Lower leg skin (tissue), 4 donors: ENCODE measurements around the gene DOHH. TPM values are rescaled to one million over a fixed set of nuclear protein-coding genes. Genes with fewer than 3 reads are reported as not detected.

ENCODE experiments used
- DNase-seq, 2 donors: peaks; one replicate each; pipeline ENCODE4 v3.0.0-alpha.2; 2019; ENCODE audit warnings: low spot score in 2 of 2
- H3K4me3 ChIP-seq: fragments of 200-600 bp; sonication (generic); 2 replicates; pipeline ENCODE4 v1.5.1; 2017; ENCODE audit warnings: mild to moderate bottlenecking, low read depth; ENCODE audit not compliant: poor library complexity, severe bottlenecking
- POLR2A ChIP-seq, 2 donors: fragments of 450-650 bp; IDR thresholded peaks; one replicate each; pipeline ENCODE4 v1.6.1; 2016 to 2017; ENCODE audit warnings: antibody characterized with exemption in 2 of 2, mild to moderate bottlenecking in 1 of 2, moderate library complexity in 1 of 2
- WGBS, 2 donors: methylation state at CpG; one replicate each; pipeline ENCODE4 v1.1.5; 2018; 5-methylcytosine and 5-hydroxymethylcytosine counted together
- intact Hi-C: fragments of 100-400 bp; cut with DNase I; formaldehyde crosslinking; loops from one replicate; pipeline ENCODE4 v1.15.0; 2023; ENCODE audit warnings: low total_unique reads
- total RNA-seq, 4 donors: library from RNA; depleted of rRNA; stranded (reverse); fragments of >200 nt; gene quantifications; one replicate each; pipeline ENCODE4 v1.1.0, GENCODE V29; 2016
- TF ChIP-seq, protein P1 (sequence below), 3 donors: fragments of 450-650 bp; IDR thresholded peaks; one replicate each; pipeline ENCODE4 v1.5.1; 2016; ENCODE audit warnings: antibody characterized with exemption in 3 of 3, mild to moderate bottlenecking in 3 of 3, moderate library complexity in 2 of 3

DOHH gene
- total RNA-seq, 4 donors from 2014 or later, result 20.4 to 28.4 (median 24.1) TPM

- H3K4me3 ChIP-seq, result no peak overlapping the region
- WGBS, 2 donors, result 74 to 80% methylated on average over 9 to 10 of the region's 10 CpGs
- no peak for TF ChIP-seq POLR2A (IDR thresholded peaks at IDR 0.05)
- TF ChIP-seq, protein P1, sequence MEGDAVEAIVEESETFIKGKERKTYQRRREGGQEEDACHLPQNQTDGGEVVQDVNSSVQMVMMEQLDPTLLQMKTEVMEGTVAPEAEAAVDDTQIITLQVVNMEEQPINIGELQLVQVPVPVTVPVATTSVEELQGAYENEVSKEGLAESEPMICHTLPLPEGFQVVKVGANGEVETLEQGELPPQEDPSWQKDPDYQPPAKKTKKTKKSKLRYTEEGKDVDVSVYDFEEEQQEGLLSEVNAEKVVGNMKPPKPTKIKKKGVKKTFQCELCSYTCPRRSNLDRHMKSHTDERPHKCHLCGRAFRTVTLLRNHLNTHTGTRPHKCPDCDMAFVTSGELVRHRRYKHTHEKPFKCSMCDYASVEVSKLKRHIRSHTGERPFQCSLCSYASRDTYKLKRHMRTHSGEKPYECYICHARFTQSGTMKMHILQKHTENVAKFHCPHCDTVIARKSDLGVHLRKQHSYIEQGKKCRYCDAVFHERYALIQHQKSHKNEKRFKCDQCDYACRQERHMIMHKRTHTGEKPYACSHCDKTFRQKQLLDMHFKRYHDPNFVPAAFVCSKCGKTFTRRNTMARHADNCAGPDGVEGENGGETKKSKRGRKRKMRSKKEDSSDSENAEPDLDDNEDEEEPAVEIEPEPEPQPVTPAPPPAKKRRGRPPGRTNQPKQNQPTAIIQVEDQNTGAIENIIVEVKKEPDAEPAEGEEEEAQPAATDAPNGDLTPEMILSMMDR (IDR thresholded peaks at IDR 0.05), result no peak
- intact Hi-C loops, result no loop called here
- DNase-seq, result no peak
Observed at GRCh38 chr19:3518255-3518654, 17.8 kb upstream of the DOHH start.

- intact Hi-C loops, result no loop called here
- WGBS, 2 donors, result 95 to 96% methylated on average over 2 of the region's 2 CpGs
Observed at GRCh38 chr19:3517638-3518037, 17.2 kb upstream of the DOHH start.

GRCh38 chr19:3516675-3517207 lies 16.3 kb upstream of the DOHH start:
- 58 to 73% methylated on average over 7 to 14 of the region's 15 CpGs for WGBS, 2 donors
- no peak for DNase-seq
- TF ChIP-seq, protein P1 (IDR thresholded peaks at IDR 0.05), result no peak
- TF ChIP-seq POLR2A (IDR thresholded peaks at IDR 0.05), result no peak
- intact Hi-C loops, result no loop called here
- H3K4me3 ChIP-seq, result no peak overlapping the region

More at GRCh38 chr19:3517638-3518037, 17.2 kb upstream of the DOHH start:
- TF ChIP-seq, protein P1 (IDR thresholded peaks at IDR 0.05), result no peak
- TF ChIP-seq POLR2A (IDR thresholded peaks at IDR 0.05), result no peak
- no peak for DNase-seq
- H3K4me3 ChIP-seq, result no peak overlapping the region

DNA sequence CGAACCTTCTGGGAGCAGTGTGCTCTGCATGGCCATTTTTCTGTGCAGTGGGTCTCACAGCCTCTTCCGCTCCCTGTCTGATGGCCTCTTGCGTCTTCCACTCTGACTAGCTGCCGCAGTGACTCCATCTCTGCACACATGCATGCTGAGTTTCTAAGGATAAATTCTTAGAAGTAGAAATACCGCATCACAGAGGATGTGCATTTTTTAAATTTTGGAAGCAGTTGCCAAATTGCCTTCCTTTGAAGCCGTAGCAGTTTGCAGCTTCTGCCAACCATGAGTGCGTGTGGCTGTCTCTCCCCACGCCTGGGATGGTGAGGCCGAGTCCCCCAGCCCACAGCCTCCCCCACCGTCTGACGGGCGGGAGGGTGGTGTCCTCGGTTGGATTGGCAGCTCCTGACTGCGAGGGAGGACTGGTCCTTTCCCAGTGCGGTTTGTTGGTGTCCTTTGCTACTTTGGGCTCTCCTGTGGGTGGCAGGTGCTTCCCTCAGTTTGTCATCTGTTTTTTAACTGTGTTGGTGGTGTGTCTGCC lies 15.5 kb upstream of the DOHH start:
- H3K4me3 ChIP-seq, result no peak overlapping the region
- intact Hi-C loops, result no loop called here
- TF ChIP-seq POLR2A (IDR thresholded peaks at IDR 0.05), result no peak
- TF ChIP-seq, protein P1 (IDR thresholded peaks at IDR 0.05), result no peak
- WGBS, 2 donors, result 49 to 64% methylated on average over 15 of the region's 15 CpGs
- DNase-seq, result no peak

DNA sequence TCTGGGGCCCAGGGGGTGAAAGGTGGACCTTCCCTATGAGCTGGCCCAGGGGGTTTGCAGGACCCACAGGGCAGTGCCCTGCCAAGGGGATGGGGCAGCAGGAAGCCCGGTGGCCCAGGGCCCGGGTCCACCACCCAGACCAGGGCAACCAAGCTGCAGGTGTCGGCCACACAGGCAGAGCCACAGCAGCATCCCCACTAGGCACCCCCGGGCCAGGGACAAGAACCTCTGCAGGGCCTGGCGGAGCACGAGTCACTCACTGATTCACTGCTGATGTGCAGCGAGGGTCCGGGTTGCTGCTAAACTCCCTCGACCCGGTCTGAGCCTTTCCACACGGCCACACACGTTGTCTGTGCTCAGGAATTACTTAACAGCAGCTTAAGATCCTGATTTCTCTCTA lies 14.5 kb upstream of the DOHH start:
- TF ChIP-seq, protein P1 (IDR thresholded peaks at IDR 0.05), result no peak
- 78 to 91% methylated on average over 9 to 10 of the region's 12 CpGs for WGBS, 2 donors
- H3K4me3 ChIP-seq, result no peak overlapping the region
- intact Hi-C loops, result no loop called here
- no peak for DNase-seq
